Small intestine (tissue), 7 donors: ENCODE data around the gene TLNRD1. TPM values are rescaled to one million over a fixed set of nuclear protein-coding genes. Genes with fewer than 3 reads are reported as not detected.
A peak's percentile ranks its signal among the peaks of the same experiment; 100 is the strongest.

ENCODE experiments used
- DNase-seq, 2 donors: peaks; one replicate each; pipeline versions ENCODE4 v3.0.0 to v3.0.0-alpha.2; 2013
- FAIRE-seq: peaks from 2 replicates; lab custom pipeline; 2012; peaks lifted over from hg19 to GRCh38; lab: Jason Lieb, UNC
- H3K27ac ChIP-seq, 3 donors: one replicate each; pipeline ENCODE4 v1.5.1; 2013; ENCODE audit warnings: low read length in 2 of 3, mild to moderate bottlenecking in 2 of 3, control low read depth in 1 of 3, inconsistent platforms in 1 of 3, low read depth in 1 of 3, moderate library complexity in 1 of 3
- H3K27me3 ChIP-seq, 3 donors: one replicate each; pipeline ENCODE4 v1.6.1; 2013; ENCODE audit warnings: low read length in 3 of 3, inconsistent platforms in 1 of 3; ENCODE audit not compliant: control insufficient read depth in 3 of 3, insufficient read depth in 3 of 3
- H3K36me3 ChIP-seq, 3 donors: one replicate each; pipeline ENCODE4 v1.6.1; 2013; ENCODE audit warnings: low read length in 3 of 3, inconsistent platforms in 1 of 3, low read depth in 1 of 3, mild to moderate bottlenecking in 1 of 3, moderate library complexity in 1 of 3; ENCODE audit not compliant: control insufficient read depth in 3 of 3, insufficient read depth in 2 of 3
- H3K4me1 ChIP-seq, 3 donors: one replicate each; pipeline ENCODE4 v1.6.1; 2013; ENCODE audit warnings: low read length in 2 of 3, inconsistent platforms in 1 of 3, low read depth in 1 of 3, mild to moderate bottlenecking in 1 of 3, moderate library complexity in 1 of 3; ENCODE audit not compliant: control insufficient read depth in 3 of 3, insufficient read depth in 2 of 3
- H3K4me3 ChIP-seq, 3 donors: one replicate each; pipeline ENCODE4 v1.5.1; 2013; ENCODE audit warnings: low read length in 3 of 3, control low read depth in 1 of 3, inconsistent platforms in 1 of 3, low read depth in 1 of 3, mild to moderate bottlenecking in 1 of 3, moderate library complexity in 1 of 3
- H3K9me3 ChIP-seq, 2 donors: one replicate each; pipeline ENCODE4 v1.6.1; 2013; ENCODE audit warnings: low read depth in 1 of 2, low read length in 1 of 2; ENCODE audit not compliant: control insufficient read depth in 2 of 2, insufficient read depth in 1 of 2
- WGBS, 3 donors: extraction: QIAGEN DNeasy Blood & Tissue Kit; methylation state at CpG; one replicate each; pipeline ENCODE4 v1.1.7; 2013; 5-methylcytosine and 5-hydroxymethylcytosine counted together
- polyA plus RNA-seq, 4 donors: library from polyadenylated mRNA; stranded (reverse) in 3 of 4; unstranded in 1 of 4; fragments of 200-250 nt in 3 of 4; fragments of 120-200 nt in 1 of 4; gene quantifications; one replicate each; pipeline versions ENCODE4 v1.2.1 to v1.2.3, GENCODE V29; 2013
- donor health status: healthy with polysubstance abuse.
- donor health status: control.
- donor health status: control.
- donor health status: Bipolar disorder and iron deficiency.
- donor health status: healthy.

Gene TLNRD1
- polyA plus RNA-seq, 4 donors: 4.9 to 11.9 (median 6.9) TPM

- WGBS, 3 donors: 0 to 1% (median 1%) methylated on average over 21 of the region's 21 CpGs
- peaks cover 0 to 14% (median 4%) of the 10 kb centered on the region in 3 donors for H3K4me1 ChIP-seq
- no peak for DNase-seq
Observed at GRCh38 chr15:81000144-81000623, 539 bp upstream of the TLNRD1 start.

GRCh38 chr15:81001152-81002008 lies 657 bp downstream of the TLNRD1 start:
- Histone ChIP-seq H3K9me3 (peaks cover 0 to under 1% of the 10 kb centered on the region in 2 donors), H3K4me3 (peak overlapping the region; percentile 86 to 92 (median 91)), H3K4me1 (peaks cover 0 to 14% (median 4%) of the 10 kb centered on the region in 3 donors), H3K27ac (peak overlapping the region; percentile 88 to 99 (median 95)), H3K27me3 (no peaks in the 10 kb centered on the region), H3K36me3 (peaks cover 0 to 9% (median 0%) of the 10 kb centered on the region in 3 donors)
- no peak for FAIRE-seq
- 0 to 1% (median 1%) methylated on average over 59 to 110 of the region's 110 CpGs for WGBS, 3 donors
- DNase-seq: peak; percentile 61 to 85

More at GRCh38 chr15:81000144-81000623, 539 bp upstream of the TLNRD1 start:
- peaks cover 0 to 9% (median 0%) of the 10 kb centered on the region in 3 donors for H3K36me3 ChIP-seq
- H3K4me3 ChIP-seq: peak overlapping the region; percentile 86 to 92 (median 91)
- H3K9me3 ChIP-seq: peaks cover 0 to 3% of the 10 kb centered on the region in 2 donors
- FAIRE-seq: no peak
- peak overlapping the region; percentile 88 to 99 (median 90) for H3K27ac ChIP-seq
- no peaks in the 10 kb centered on the region for H3K27me3 ChIP-seq

DNA sequence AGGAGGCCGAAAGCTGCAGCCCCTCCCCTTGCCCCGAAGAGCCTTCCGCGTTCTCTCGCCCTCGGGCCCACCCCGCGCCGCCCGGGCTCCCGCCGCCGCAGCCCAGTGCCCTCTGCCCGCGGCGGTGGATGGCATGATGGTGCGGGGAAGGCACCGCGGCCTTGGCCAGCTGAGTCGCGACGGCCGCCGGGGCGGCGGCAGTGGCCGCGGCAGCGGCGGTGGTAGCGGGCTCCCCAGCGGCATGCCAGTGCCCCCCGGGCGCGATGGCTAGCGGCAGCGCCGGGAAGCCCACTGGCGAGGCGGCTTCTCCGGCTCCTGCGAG lies 1.2 kb downstream of the TLNRD1 start:
- FAIRE-seq: no peak
- Histone ChIP-seq H3K27me3 (no peaks in the 10 kb centered on the region), H3K4me3 (peak overlapping the region; percentile 86 to 92 (median 91)), H3K36me3 (peaks cover 0 to 9% (median 0%) of the 10 kb centered on the region in 3 donors), H3K4me1 (peaks cover 0 to 14% (median 4%) of the 10 kb centered on the region in 3 donors), H3K27ac (peak overlapping the region; percentile 88 to 99 (median 95)), H3K9me3 (no peaks in the 10 kb centered on the region)
- DNase-seq: no peak
- WGBS, 3 donors: 2% methylated on average over 30 to 42 of the region's 42 CpGs

DNA sequence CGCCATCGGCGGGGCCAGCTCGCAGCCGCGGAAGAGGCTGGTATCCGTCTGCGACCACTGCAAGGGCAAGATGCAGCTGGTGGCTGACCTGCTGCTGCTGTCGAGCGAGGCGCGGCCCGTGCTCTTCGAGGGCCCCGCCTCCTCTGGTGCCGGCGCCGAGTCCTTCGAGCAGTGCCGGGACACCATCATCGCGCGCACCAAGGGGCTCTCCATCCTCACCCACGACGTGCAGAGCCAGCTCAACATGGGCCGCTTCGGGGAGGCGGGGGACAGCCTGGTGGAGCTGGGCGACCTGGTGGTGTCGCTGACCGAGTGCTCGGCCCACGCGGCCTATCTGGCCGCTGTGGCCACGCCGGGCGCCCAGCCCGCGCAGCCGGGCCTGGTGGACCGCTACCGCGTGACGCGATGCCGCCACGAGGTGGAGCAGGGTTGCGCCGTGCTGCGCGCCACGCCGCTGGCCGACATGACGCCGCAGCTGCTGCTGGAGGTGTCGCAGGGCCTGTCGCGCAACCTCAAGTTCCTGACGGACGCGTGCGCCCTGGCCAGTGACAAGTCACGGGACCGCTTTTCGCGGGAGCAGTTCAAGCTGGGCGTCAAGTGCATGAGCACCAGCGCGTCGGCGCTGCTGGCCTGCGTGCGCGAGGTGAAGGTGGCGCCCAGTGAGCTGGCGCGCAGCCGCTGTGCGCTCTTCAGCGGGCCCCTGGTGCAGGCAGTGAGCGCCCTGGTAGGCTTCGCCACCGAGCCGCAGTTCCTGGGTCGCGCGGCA lies 1.8 kb downstream of the TLNRD1 start:
- Histone ChIP-seq H3K9me3 (no peaks in the 10 kb centered on the region), H3K27ac (peak overlapping the region in 1 of 3 donors; percentile 99), H3K4me1 (peaks cover 0 to 14% (median 4%) of the 10 kb centered on the region in 3 donors), H3K27me3 (no peaks in the 10 kb centered on the region), H3K4me3 (peak overlapping the region; percentile 29 to 91 (median 86)), H3K36me3 (peaks cover 0 to 9% (median 0%) of the 10 kb centered on the region in 3 donors)
- DNase-seq (peak; percentile 12 to 51), FAIRE-seq (no peak)
- 63 to 69% (median 68%) methylated on average over 84 to 89 of the region's 89 CpGs for WGBS, 3 donors

DNA sequence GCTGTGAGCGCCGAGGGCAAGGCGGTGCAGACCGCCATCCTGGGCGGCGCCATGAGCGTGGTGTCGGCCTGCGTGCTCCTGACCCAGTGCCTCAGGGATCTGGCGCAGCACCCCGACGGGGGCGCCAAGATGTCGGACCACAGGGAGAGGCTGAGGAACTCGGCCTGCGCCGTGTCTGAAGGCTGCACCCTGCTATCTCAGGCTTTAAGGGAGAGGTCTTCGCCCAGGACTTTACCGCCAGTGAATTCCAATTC lies 2.3 kb downstream of the TLNRD1 start:
- Histone ChIP-seq H3K4me1 (peaks cover 0 to 14% (median 4%) of the 10 kb centered on the region in 3 donors), H3K9me3 (no peaks in the 10 kb centered on the region), H3K36me3 (peaks cover 0 to 9% (median 0%) of the 10 kb centered on the region in 3 donors), H3K4me3 (peak overlapping the region in 1 of 3 donors; percentile 86), H3K27me3 (no peaks in the 10 kb centered on the region), H3K27ac (peak overlapping the region in 1 of 3 donors; percentile 99)
- no peak for FAIRE-seq
- DNase-seq: no peak
- 93 to 97% (median 93%) methylated on average over 19 of the region's 19 CpGs for WGBS, 3 donors

GRCh38 chr15:81006124-81006523 lies 5.4 kb downstream of the TLNRD1 start:
- peaks cover 0 to 14% (median 4%) of the 10 kb centered on the region in 3 donors for H3K4me1 ChIP-seq
- no peak overlapping the region for H3K4me3 ChIP-seq
- DNase-seq (no peak), FAIRE-seq (no peak)
- 97 to 100% (median 100%) methylated on average over 1 of the region's 1 CpG for WGBS, 3 donors
- H3K27me3 ChIP-seq: no peaks in the 10 kb centered on the region
- H3K27ac ChIP-seq: no peak overlapping the region
- no peaks in the 10 kb centered on the region for H3K9me3 ChIP-seq
- H3K36me3 ChIP-seq: peaks cover 0 to 9% (median 0%) of the 10 kb centered on the region in 3 donors

DNA sequence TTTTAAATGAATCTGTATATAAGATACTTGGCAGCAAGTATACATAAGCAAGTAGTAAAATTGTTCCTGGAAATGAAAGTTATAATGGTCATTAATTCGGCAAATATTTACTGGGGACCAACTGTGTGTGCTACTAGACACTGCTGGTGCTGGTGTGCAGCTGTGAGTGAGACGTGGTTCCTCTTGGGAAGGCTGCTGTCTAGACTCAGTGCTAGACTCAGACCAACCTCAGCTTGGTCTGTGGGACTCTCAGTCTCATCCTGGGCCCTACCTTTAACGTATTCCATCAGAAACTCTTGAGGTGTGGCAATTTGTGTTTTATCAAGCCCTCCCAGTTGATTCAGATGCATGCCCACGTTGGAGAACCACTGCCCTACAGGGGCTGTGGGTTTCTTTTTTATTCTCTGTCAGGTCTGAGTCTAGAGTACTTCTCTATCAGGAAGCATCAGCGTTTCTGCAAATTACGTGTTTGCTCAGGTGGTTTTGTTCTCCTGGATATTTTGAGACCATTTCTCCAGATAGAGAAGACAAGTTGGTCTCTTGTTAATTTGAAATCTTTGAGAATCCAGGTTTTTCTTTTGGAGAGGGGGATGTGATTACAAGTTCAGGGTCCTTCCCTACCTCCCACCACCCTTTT lies 6.8 kb downstream of the TLNRD1 start:
- 69 to 71% (median 71%) methylated on average over 6 of the region's 6 CpGs for WGBS, 3 donors
- no peak for DNase-seq
- Histone ChIP-seq H3K9me3 (no peaks in the 10 kb centered on the region), H3K27ac (no peak overlapping the region), H3K4me1 (peaks cover 0 to 12% (median 2%) of the 10 kb centered on the region in 3 donors), H3K36me3 (peaks cover 0 to 9% (median 0%) of the 10 kb centered on the region in 3 donors), H3K4me3 (no peak overlapping the region), H3K27me3 (no peaks in the 10 kb centered on the region)
- FAIRE-seq: no peak

DNA sequence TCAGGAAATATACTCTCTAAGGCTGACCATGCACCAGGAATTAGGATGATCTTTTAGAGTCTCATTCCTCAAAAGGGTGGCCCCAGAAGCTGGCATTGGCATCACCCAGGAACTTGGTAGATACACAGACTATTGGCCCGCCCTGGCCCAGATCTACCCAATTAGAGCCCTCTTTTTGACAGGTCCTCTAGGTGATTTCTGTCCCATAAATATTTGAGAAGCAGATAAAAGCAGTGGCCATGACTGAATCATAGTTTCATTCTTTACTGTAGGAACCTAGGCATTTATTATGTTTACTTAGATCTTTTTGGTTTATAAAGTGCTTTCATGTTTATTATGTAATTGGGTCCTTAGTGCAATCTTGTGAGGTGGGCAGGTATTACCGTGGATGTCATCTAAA lies 7.6 kb downstream of the TLNRD1 start:
- Histone ChIP-seq H3K36me3 (peaks cover 0 to 2% (median 0%) of the 10 kb centered on the region in 3 donors), H3K4me1 (peaks cover 0 to 6% (median 0%) of the 10 kb centered on the region in 3 donors), H3K4me3 (no peak overlapping the region), H3K27ac (no peak overlapping the region), H3K27me3 (no peaks in the 10 kb centered on the region), H3K9me3 (no peaks in the 10 kb centered on the region)
- FAIRE-seq (no peak), DNase-seq (peak; percentile 3 to 12)
- WGBS, 3 donors: 49 to 81% (median 60%) methylated on average over 2 of the region's 2 CpGs
